ENCODE data around the gene IL17C. TPM values are rescaled to one million over a fixed set of nuclear protein-coding genes. Genes with fewer than 3 reads are reported as not detected.

Gene IL17C
- polyA plus RNA-seq, 1 donor from 2014 or later: not detected

GRCh38 chr16:88655053-88655732 lies 16.8 kb downstream of the IL17C start:
- Histone ChIP-seq H3K36me3 (ENCODE audit: insufficient read depth, low read length) (no peaks in the 10 kb centered on the region), H3K79me2 (replicated peaks; ENCODE audit: insufficient read depth, low read length) (peaks cover 4% of the 10 kb centered on the region)

More at GRCh38 chr16:88655053-88655732, 16.8 kb downstream of the IL17C start:
- Histone ChIP-seq H3K27ac (ENCODE audit: low read length) (no peak overlapping the region), H3K9ac (ENCODE audit: low read length) (no peak overlapping the region), H2AFZ (ENCODE audit: low read depth, low read length) (no peak overlapping the region), H3K9me3 (ENCODE audit: low read length) (no peaks in the 10 kb centered on the region), H4K20me1 (ENCODE audit: insufficient read depth) (no peaks in the 10 kb centered on the region), H3F3A (ENCODE audit: insufficient read depth, low read length, poor library complexity, severe bottlenecking) (no peaks in the 10 kb centered on the region), H3K27me3 (ENCODE audit: insufficient read depth, low read depth, low read length) (no peaks in the 10 kb centered on the region), H3K9me2 (ENCODE audit: insufficient read depth, low read length) (no peaks in the 10 kb centered on the region), H3K4me2 (ENCODE audit: low read length) (no peak overlapping the region), H3K4me3 (ENCODE audit: low read length) (no peak overlapping the region)
- no peak for TF ChIP-seq RAD21 (conservative IDR thresholded peaks at IDR 0.05)
- TF ChIP-seq REST (IDR thresholded peaks at IDR 0.05; ENCODE audit: borderline replicate concordance): no peak
- no peak for TF ChIP-seq EP300 (conservative IDR thresholded peaks at IDR 0.05; ENCODE audit: poor library complexity, severe bottlenecking)
- no peak for TF ChIP-seq TAF1 (IDR thresholded peaks at IDR 0.05; ENCODE audit: low read depth)
- no peak for TF ChIP-seq EZH2 (IDR thresholded peaks at IDR 0.05; ENCODE audit: borderline replicate concordance, insufficient read depth, low read length, poor library complexity, severe bottlenecking)
- TF ChIP-seq MXI1 (conservative IDR thresholded peaks at IDR 0.05; ENCODE audit: poor library complexity, severe bottlenecking): no peak
- TF ChIP-seq SMC3 (conservative IDR thresholded peaks at IDR 0.05; ENCODE audit: poor library complexity): no peak
- TF ChIP-seq CTCF (IDR thresholded peaks at IDR 0.05; ENCODE audit: poor library complexity, severe bottlenecking): no peak
- TF ChIP-seq POLR2AphosphoS5 (IDR thresholded peaks at IDR 0.05): no peak

Data from neural cell (in vitro differentiated cells).